Measurements from ENCODE around the gene EDN3.

The EDN3 gene

GRCh38 chr20:59308493-59309201 lies 8.2 kb downstream of the EDN3 start:
- no peak for DNase-seq

- DNase-seq: no peak
Observed at GRCh38 chr20:59309218-59309617, 8.8 kb downstream of the EDN3 start.

GRCh38 chr20:59314997-59315396 lies 14.6 kb downstream of the EDN3 start:
- no peak for DNase-seq

- DNase-seq: no peak
Observed at GRCh38 chr20:59316911-59317731, 16.7 kb downstream of the EDN3 start.

GRCh38 chr20:59318201-59318790 lies 17.9 kb downstream of the EDN3 start:
- no peak for DNase-seq

- no peak for DNase-seq
Observed at GRCh38 chr20:59318803-59319202, 18.4 kb downstream of the EDN3 start.

- DNase-seq: no peak
Observed at GRCh38 chr20:59320426-59320825, 20.0 kb downstream of the EDN3 start.

GRCh38 chr20:59320854-59321647 lies 20.6 kb downstream of the EDN3 start:
- DNase-seq: no peak

- DNase-seq: no peak
Observed at GRCh38 chr20:59322081-59322480, 21.7 kb downstream of the EDN3 start.

GRCh38 chr20:59322585-59323454 lies 22.4 kb downstream of the EDN3 start:
- DNase-seq: peak; percentile 53

GRCh38 chr20:59323731-59324130 lies 23.3 kb downstream of the EDN3 start:
- no peak for DNase-seq

- DNase-seq: no peak
Observed at GRCh38 chr20:59324521-59325141, 24.2 kb downstream of the EDN3 start.

GRCh38 chr20:59325142-59325523 lies 24.7 kb downstream of the EDN3 start:
- DNase-seq: no peak

- no peak for DNase-seq
Observed at GRCh38 chr20:59326188-59326587, 25.8 kb downstream of the EDN3 start.

GRCh38 chr20:59328071-59328470 lies 27.7 kb downstream of the EDN3 start:
- DNase-seq: no peak

GRCh38 chr20:59331721-59332329 lies 31.4 kb downstream of the EDN3 start:
- DNase-seq: no peak

GRCh38 chr20:59333260-59333845 lies 32.9 kb downstream of the EDN3 start:
- DNase-seq: no peak

GRCh38 chr20:59333951-59334350 lies 33.5 kb downstream of the EDN3 start:
- DNase-seq: no peak

GRCh38 chr20:59334651-59335300 lies 34.4 kb downstream of the EDN3 start:
- DNase-seq: no peak

GRCh38 chr20:59335377-59335776 lies 35.0 kb downstream of the EDN3 start:
- no peak for DNase-seq
